ENCODE measurements around the gene ZNF830. TPM values are rescaled to one million over a fixed set of nuclear protein-coding genes. Genes with fewer than 3 reads are reported as not detected.

ZNF830 gene
- total and polyA plus RNA-seq, 9 of the 15 experiments (the other 6 are each of a cell fraction or from before 2014, with no cell fraction given), result 13.1 to 28.7 (median 21.7) TPM

DNA sequence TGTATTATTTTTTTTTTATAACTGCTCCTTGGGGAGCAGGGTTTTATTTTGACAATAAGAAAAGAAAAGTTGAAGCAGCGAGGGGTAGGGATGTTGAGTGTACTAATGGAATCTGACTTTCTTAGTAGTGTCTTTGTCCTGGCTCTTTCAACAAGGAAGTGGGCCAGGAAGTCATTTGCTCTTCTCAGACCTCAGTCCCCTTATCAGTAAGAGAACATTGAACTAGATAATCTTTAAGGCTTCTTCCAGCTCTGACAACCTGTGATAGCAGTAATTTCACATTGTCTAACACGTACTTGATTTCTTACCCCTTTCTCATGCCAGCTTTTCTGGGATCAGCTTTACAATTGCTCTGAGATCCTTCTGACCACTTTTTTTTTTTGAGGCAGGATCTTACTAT, 27.3 kb downstream of the ZNF830 start (continued):
- TF ChIP-seq, protein P1, sequence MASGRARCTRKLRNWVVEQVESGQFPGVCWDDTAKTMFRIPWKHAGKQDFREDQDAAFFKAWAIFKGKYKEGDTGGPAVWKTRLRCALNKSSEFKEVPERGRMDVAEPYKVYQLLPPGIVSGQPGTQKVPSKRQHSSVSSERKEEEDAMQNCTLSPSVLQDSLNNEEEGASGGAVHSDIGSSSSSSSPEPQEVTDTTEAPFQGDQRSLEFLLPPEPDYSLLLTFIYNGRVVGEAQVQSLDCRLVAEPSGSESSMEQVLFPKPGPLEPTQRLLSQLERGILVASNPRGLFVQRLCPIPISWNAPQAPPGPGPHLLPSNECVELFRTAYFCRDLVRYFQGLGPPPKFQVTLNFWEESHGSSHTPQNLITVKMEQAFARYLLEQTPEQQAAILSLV (tag; IDR thresholded peaks at IDR 0.05), result no peak
- TF ChIP-seq KLF16 (IDR thresholded peaks at IDR 0.05) (peak; percentile 83), TEAD4 (IDR thresholded peaks at IDR 0.05; ENCODE audit: low read length) (peak; percentile 89), TEAD4 (CRISPR knock-in tag; IDR thresholded peaks at IDR 0.05; ENCODE audit: borderline replicate concordance) (no peak), ZNF140 (CRISPR knock-in tag; IDR thresholded peaks at IDR 0.05) (no peak), CREM (IDR thresholded peaks at IDR 0.05; ENCODE audit: low read depth) (peak; percentile 20; the same call in 1 of the 2 replicates), STAT5A (IDR thresholded peaks at IDR 0.05; ENCODE audit: borderline replicate concordance, low read length) (peak; percentile 49; the same call in 1 of the 2 replicates), ZNF586 (CRISPR knock-in tag; conservative IDR thresholded peaks at IDR 0.05) (no peak), NFE2L1 (tag; IDR thresholded peaks at IDR 0.05; ENCODE audit: borderline replicate concordance, low read depth) (no peak), ATF1 (CRISPR knock-in tag; IDR thresholded peaks at IDR 0.05) (no peak), ATF1 (tag; IDR thresholded peaks at IDR 0.05) (0 out of 2 replicates have a peak, but pooled peaks have one; percentile 9), SMARCE1 (IDR thresholded peaks at IDR 0.05) (peak; percentile 49; the same call in 1 of the 2 replicates), ETV1 (tag; conservative IDR thresholded peaks at IDR 0.05; ENCODE audit: low read depth) (peak; percentile 46), SOX6 (IDR thresholded peaks at IDR 0.05) (peak; percentile 90), DPF2 (IDR thresholded peaks at IDR 0.05) (peak; percentile 68; the same call in 1 of the 2 replicates), ZFP30 (CRISPR knock-in tag; IDR thresholded peaks at IDR 0.05; ENCODE audit: borderline replicate concordance) (no peak), FOXM1 (IDR thresholded peaks at IDR 0.05; ENCODE audit: low read depth) (peak; percentile 54; the same call in 1 of the 2 replicates), FOXM1 (CRISPR knock-in tag; IDR thresholded peaks at IDR 0.05; ENCODE audit: low read depth) (no peak), CCNT2 (IDR thresholded peaks at IDR 0.05; ENCODE audit: borderline replicate concordance, extremely low read depth, insufficient read length, low read depth, low read length) (no peak)
- TF ChIP-seq, protein P2, sequence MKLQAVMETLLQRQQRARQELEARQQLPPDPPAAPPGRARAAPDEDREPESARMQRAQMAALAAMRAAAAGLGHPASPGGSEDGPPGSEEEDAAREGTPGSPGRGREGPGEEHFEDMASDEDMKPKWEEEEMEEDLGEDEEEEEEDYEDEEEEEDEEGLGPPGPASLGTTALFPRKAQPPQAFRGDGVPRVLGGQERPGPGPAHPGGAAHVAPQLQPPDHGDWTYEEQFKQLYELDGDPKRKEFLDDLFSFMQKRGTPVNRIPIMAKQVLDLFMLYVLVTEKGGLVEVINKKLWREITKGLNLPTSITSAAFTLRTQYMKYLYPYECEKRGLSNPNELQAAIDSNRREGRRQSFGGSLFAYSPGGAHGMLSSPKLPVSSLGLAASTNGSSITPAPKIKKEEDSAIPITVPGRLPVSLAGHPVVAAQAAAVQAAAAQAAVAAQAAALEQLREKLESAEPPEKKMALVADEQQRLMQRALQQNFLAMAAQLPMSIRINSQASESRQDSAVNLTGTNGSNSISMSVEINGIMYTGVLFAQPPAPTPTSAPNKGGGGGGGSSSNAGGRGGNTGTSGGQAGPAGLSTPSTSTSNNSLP (IDR thresholded peaks at IDR 0.05; ENCODE audit: borderline replicate concordance, low read depth, low read length), result no peak; the same call in 1 of the 2 replicates
- TF ChIP-seq, protein P3, sequence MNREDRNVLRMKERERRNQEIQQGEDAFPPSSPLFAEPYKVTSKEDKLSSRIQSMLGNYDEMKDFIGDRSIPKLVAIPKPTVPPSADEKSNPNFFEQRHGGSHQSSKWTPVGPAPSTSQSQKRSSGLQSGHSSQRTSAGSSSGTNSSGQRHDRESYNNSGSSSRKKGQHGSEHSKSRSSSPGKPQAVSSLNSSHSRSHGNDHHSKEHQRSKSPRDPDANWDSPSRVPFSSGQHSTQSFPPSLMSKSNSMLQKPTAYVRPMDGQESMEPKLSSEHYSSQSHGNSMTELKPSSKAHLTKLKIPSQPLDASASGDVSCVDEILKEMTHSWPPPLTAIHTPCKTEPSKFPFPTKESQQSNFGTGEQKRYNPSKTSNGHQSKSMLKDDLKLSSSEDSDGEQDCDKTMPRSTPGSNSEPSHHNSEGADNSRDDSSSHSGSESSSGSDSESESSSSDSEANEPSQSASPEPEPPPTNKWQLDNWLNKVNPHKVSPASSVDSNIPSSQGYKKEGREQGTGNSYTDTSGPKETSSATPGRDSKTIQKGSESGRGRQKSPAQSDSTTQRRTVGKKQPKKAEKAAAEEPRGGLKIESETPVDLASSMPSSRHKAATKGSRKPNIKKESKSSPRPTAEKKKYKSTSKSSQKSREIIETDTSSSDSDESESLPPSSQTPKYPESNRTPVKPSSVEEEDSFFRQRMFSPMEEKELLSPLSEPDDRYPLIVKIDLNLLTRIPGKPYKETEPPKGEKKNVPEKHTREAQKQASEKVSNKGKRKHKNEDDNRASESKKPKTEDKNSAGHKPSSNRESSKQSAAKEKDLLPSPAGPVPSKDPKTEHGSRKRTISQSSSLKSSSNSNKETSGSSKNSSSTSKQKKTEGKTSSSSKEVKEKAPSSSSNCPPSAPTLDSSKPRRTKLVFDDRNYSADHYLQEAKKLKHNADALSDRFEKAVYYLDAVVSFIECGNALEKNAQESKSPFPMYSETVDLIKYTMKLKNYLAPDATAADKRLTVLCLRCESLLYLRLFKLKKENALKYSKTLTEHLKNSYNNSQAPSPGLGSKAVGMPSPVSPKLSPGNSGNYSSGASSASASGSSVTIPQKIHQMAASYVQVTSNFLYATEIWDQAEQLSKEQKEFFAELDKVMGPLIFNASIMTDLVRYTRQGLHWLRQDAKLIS (CRISPR knock-in tag; IDR thresholded peaks at IDR 0.05), result no peak
- TF ChIP-seq, protein P4, sequence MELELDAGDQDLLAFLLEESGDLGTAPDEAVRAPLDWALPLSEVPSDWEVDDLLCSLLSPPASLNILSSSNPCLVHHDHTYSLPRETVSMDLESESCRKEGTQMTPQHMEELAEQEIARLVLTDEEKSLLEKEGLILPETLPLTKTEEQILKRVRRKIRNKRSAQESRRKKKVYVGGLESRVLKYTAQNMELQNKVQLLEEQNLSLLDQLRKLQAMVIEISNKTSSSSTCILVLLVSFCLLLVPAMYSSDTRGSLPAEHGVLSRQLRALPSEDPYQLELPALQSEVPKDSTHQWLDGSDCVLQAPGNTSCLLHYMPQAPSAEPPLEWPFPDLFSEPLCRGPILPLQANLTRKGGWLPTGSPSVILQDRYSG (tag; conservative IDR thresholded peaks at IDR 0.05; ENCODE audit: low read depth), result no peak
- TF ChIP-seq, protein P5, sequence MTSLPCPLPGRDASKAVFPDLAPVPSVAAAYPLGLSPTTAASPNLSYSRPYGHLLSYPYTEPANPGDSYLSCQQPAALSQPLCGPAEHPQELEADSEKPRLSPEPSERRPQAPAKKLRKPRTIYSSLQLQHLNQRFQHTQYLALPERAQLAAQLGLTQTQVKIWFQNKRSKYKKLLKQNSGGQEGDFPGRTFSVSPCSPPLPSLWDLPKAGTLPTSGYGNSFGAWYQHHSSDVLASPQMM (CRISPR knock-in tag; IDR thresholded peaks at IDR 0.05), result no peak

Measured in K562 (cell line).